Stimulated activated CD4-positive, alpha-beta T cell treated with anti-CD3 and anti-CD28 coated beads, Interleukin-1b, Interleukin-23, amount 100 ng/mL, for 48 hours (primary cell): ENCODE results near the gene PET100.
A peak's percentile ranks its signal among the peaks of the same experiment; 100 is the strongest.

Experiments used
- DNase-seq: peaks from one replicate; pipeline ENCODE4 v3.0.0-alpha.2; 2020

The PET100 gene

DNA sequence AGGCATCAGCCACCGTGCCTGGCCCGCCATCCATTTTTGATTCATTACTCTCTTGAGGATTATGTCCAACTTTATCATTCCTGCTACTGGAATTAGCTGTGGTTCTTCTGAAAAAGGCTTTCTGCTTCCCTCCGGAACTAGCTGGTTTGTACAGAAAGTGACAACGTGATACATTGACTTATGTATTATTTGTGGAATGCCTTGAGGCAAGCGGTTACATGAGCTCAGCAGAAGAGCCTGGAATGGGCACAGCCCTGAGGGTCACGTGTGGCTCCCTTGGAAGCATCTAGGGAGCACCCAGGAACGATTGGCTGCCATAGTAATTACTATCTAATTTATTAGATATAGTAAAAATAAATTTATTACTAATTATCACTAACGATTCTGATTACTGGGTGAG, 24.8 kb downstream of the PET100 start:
- DNase-seq, result no peak

GRCh38 chr19:7655581-7655980, 26.0 kb downstream of the PET100 start:
- no peak for DNase-seq

- DNase-seq, result peak; percentile 45
Measured at GRCh38 chr19:7657131-7657751, 27.6 kb downstream of the PET100 start.

GRCh38 chr19:7658219-7658686, 28.7 kb downstream of the PET100 start:
- DNase-seq, result peak; percentile 58

DNA sequence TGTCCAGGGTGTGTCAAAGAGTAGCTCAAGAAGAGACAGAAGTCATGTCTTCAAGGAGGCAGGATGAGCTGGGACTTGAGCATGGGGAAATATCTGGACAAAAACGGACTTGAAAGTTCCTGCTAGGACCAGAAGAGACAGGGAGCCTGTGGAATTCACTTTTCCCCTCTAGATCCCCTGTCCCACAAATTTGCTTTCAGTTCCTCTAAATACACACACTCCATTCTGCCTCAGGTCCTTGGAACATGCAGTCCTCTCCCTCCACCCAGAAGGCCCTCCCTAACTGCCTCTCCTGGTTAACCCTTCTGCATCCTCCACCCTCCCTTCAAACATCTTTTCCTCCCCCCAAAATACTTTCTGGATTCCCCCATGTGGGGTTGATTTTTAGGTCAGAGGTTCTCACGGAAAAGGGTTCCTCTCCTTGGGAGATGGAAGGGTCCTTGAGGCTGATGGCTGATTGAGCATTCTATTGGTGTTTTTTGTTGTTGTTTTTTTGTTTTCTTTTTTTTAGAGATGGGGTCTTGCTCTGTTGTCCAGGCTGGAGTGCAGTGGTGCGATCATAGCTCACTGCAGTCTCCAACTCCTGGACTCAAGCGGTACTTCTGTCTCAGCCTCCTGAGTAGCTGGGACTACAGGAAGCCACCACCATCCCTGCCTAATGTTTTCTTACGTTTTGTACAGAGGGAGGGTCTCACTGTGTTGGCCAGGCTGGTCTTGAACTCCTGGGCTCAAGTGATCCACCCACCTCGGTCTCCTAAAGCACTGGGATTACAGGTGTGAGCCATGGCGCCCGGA, 32.3 kb downstream of the PET100 start:
- DNase-seq, result no peak

- DNase-seq, result no peak
Measured at GRCh38 chr19:7662657-7663056, 33.1 kb downstream of the PET100 start.

DNA sequence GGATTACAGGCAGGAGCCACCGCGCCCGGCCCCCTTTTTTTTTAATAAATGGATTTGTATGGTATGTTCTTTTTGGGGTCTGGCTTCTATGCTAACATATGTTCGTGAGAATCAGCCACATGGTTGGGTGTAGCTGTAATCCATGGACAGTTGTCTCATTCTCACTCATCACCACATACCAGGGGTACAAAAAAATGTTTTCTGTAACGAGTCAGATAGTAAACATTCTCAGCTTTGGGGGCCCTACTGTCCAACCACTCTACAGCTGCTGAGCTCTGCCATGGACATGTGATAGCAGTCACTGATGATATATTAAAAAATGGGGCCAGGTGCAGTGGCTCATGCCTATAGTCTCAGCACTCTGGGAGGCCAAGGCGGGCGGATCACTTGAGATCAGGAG, 34.1 kb downstream of the PET100 start:
- DNase-seq, result no peak

DNA sequence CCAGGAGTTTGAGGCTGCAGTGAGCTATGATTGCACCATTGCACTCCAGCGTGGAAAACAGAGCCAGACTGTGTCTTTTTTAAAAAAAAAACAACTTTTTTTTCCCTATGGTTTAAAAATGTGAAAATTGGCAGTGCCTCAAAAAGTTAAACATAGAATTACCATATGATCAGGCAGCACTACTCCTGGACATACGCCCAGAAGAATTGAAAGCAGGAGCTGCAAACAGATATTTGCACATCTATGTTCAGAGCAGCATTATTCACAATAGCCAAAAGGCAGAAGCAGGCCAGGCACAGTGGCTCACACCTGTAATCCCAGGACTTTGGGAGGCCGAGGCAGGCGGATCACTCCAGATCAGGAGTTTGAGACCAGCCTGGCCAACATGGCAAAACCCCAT, 35.5 kb downstream of the PET100 start:
- no peak for DNase-seq

DNA sequence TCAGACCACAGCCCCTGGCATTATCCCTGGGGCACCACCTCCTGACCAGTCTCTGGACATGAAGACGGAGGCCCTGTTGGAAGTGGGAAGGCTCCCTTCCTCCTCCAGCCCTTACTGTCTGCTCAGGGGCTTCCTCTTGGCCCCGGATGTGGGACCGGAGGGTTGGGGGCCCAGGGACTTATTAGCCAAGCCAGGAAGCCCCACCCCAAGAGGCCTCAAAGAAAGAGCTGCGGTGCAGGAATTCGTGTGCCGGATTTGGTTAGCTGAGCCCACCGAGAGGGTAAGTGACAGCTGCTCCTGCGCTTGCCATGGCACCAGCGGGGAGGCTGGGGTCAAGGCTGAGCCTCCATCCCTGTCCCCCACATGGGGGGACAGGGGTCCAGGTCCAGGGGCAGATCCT, 39.2 kb downstream of the PET100 start, which contains the start of gene RETN:
Gene RETN, plus strand, starts transcription at position 208 of the 400 bp plus-strand sequence. CDS start 278 bp downstream, outside the sequence.
- no peak for DNase-seq

DNA sequence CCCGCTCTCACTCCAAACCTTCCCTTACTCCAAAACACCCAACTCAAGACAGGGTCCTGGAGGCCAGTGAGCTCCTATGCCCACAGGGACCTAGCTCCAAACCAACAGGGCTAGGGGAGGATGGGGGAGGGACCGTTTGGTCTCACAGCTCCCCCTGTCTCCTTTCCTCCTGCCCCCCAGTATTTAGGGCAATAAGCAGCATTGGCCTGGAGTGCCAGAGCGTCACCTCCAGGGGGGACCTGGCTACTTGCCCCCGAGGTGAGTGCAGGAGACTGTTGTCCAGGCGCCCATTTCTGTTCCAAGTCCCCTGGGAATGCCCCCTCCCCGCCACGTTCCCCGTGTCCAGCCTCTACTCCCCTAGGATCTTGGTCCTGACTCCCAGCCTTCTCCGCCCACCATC, 40.0 kb downstream of the PET100 start:
- no peak for DNase-seq

- peak; percentile 20 for DNase-seq
Measured at GRCh38 chr19:7670150-7670783, 40.7 kb downstream of the PET100 start.

- DNase-seq, result no peak
Measured at GRCh38 chr19:7670790-7671189, 41.2 kb downstream of the PET100 start.

DNA sequence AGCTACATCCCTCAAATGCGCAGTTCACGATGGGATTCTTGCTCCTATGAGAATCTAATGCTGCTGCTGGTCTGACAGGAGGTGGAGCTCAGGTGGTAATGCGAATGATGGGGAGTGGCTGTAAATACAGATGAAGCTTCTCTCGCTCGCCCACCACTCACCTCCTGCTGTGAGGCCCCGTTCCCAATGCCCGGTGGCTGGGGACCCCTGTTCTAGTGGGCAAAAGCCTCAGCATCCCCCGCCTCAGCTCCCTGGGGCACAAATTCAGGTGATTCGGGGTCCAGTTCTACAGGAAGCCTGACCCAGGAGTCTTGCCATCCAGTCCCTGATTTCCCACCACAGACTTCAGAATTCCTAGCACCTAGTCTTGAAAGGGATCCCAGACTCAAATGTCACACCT, 42.9 kb downstream of the PET100 start:
- DNase-seq, result no peak

DNA sequence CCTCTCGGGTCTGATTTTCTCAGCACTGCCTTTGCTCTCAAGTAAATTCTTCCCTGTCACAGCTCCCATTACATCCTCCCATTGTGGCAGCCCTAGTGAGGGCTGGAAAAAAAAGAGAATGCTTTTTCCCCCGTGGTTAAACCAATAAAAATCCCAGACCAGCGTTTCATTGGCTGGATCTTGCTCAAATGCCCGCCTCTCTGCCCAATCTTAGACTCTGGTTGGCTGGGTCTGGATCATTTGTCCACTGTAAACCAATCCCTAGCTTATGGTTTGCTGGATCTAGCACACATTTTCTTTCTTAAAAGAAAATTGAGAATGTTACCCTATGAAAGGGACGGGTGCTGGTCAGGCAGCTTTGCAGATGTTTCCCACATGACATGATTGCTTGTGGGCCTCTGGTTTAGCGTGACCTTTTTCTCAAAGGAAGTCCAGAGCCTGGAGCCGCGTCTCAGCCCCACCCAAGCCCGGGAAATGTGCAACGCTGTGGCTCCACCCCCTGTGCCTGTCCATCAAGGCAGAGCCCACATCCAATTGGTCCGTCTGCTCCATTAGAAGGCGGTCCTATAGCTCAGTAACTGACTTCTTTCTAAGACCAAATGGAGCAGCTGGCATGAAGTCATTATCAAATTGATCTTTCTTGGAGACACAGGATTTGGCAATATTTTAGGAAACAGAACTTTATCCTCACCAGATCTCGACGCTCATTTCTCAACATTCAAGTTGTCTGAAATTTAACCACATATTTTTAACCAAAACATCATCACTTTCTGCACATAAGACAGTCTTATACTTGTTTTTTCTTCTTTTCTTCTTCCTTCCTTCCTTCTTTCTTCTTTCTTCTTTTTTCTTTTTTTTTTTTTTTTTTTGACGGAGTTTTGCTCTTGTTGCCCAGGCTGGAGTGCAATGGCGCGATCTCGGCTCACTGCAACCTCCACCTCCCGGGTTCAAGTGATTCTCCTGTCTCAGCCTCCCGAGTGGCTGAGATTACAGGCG, 44.7 kb downstream of the PET100 start:
- DNase-seq, result peak; percentile 49

DNA sequence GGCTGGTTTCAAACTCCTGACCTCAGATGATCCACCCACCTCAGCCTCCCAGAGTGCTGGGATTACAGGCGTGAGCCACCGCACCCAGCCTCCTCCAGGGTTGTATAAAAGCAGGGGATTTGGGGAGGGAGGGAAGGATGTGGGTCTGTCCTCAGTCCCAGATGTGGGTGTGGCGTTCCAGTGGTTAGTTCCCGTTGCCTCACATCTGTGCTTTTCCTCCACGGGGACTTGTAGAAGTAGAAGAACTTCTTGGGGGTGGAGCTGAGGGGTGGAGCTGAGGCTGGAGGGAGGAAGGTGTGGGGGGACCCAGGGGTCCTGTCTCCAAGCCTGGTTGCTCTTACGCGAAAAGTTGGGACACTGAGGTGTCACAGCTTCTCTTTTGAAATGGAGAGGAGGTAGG, 46.8 kb downstream of the PET100 start:
- DNase-seq, result no peak

DNA sequence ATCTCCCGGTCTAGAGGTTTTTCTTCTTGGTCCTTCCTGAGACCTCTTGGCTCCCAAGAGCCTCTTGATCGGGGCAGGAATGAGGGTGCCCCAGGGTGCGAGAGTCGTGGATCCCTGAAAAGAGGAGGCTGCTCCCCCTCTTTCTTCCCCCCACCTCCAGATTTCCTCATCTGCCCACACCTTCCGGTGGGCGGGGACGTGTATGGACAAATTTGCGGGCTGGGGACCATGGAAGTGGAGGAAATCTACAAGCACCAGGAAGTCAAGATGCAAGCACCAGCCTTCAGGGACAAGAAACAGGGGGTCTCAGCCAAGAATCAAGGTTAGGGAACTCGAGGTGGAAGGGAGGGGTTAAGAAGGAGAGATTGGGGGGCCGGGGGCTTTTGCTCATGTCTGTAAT, 47.3 kb downstream of the PET100 start, which contains the start of gene MCEMP1:
Gene MCEMP1, plus strand, starts transcription at position 237 of the 400 bp plus-strand sequence. Its CDS starts 31 bp downstream, at position 268.
- no peak for DNase-seq

- DNase-seq, result no peak
Measured at GRCh38 chr19:7677669-7678311, 48.2 kb downstream of the PET100 start.

DNA sequence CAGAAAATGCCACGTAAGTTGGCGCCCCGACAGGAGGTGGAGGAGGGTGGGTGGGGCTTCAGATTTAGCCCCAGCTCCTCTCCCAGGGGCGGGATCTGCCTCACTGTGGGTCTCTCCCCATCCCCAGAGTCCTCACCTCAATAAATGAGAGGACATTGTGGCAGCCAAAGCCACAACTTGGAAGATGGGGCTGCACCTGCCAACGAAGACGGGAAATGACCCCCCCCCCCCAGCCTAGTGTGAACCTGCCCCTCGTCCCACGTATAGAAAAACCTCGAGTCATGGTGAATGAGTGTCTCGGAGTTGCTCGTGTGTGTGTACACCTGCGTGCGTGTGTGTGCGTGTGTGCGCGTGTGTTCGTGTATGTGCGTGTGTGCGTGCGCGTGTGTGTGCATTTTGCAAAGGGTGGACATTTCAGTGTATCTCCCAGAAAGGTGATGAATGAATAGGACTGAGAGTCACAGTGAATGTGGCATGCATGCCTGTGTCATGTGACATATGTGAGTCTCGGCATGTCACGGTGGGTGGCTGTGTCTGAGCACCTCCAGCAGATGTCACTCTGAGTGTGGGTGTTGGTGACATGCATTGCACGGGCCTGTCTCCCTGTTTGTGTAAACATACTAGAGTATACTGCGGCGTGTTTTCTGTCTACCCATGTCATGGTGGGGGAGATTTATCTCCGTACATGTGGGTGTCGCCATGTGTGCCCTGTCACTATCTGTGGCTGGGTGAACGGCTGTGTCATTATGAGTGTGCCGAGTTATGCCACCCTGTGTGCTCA, 49.6 kb downstream of the PET100 start:
- DNase-seq, result peak; percentile 80

DNA sequence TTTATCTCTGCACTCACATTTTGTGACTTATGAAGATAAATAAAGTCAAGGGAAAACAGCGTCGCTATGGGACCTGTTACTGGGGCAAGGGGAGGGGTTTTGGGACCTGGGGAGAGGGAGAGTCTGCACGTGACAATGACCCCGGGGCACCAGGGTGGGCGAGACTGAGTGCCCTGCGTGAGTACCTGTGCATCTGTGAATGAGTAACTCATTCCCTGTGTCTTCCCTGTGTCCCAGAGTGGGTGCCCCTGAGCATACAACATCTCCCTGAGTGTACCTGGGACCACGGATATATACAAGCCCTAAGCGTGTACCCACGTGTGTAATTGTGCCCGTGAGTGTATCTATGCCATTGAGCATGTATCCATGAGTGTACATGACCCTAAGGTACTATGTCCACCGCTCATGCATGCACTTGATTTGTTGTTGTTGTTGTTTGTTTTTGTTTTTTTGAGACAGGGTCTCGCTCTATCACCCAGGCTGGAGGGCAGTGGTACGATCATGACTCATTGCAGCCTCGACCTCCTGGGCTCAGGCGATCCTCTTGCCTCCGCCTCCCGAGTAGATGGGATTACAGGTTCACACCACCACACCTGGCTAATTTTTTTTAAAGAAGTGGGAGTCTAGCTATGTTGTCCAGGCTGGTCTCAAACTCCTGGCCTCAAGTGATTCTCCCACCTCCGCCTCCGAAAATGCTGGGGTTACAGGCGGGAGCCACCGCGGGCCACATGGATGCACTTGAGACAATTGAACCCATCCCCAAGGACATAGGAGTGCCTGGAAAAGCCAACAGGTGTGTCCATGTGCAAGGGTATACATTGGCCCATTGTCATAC, 50.4 kb downstream of the PET100 start:
- DNase-seq, result no peak
